Osteoblast (primary cell): Measurements from ENCODE around the gene PEAK3. TPM values are rescaled to one million over a fixed set of nuclear protein-coding genes. Genes with fewer than 3 reads are reported as not detected.

Experiments used
- DNase-seq: peaks from one replicate; pipeline ENCODE4 v3.0.0; 2011; ENCODE audit warnings: low spot score, mixed read lengths; ENCODE audit not compliant: insufficient read length; ENCODE audit errors: missing footprints
- H2AFZ ChIP-seq: 2 replicates; pipeline ENCODE4 v1.6.0; 2011; ENCODE audit warnings: mild to moderate bottlenecking, low read length
- H3K27ac ChIP-seq: 2 replicates; pipeline ENCODE4 v1.5.1; 2011; ENCODE audit warnings: mild to moderate bottlenecking, low read depth, low read length, moderate library complexity
- H3K27me3 ChIP-seq: 2 replicates; pipeline ENCODE4 v1.6.0; 2012; ENCODE audit warnings: mild to moderate bottlenecking, control low read depth, inconsistent platforms, low read length, moderate library complexity; ENCODE audit not compliant: insufficient read depth
- H3K36me3 ChIP-seq: 2 replicates; pipeline ENCODE4 v1.5.1; 2011; ENCODE audit warnings: mild to moderate bottlenecking, low read length, control low read depth, moderate library complexity; ENCODE audit not compliant: insufficient read depth
- H3K4me1 ChIP-seq: 2 replicates; pipeline ENCODE4 v1.5.1; 2011; ENCODE audit warnings: mild to moderate bottlenecking, low read length, control low read depth, moderate library complexity; ENCODE audit not compliant: insufficient read depth
- H3K4me2 ChIP-seq: 2 replicates; pipeline ENCODE4 v1.6.0; 2011; ENCODE audit warnings: mild to moderate bottlenecking, low read length; ENCODE audit not compliant: insufficient read depth
- H3K4me3 ChIP-seq: fragments of 200-600 bp; sonication (generic); 3 replicates; pipeline ENCODE4 v1.5.1; 2012; ENCODE audit warnings: mild to moderate bottlenecking, low read length, inconsistent platforms; ENCODE audit not compliant: insufficient read depth
- H3K79me2 ChIP-seq: 2 replicates; pipeline ENCODE4 v1.6.0; 2012; ENCODE audit warnings: mild to moderate bottlenecking, low read length, control low read depth, inconsistent platforms; ENCODE audit not compliant: insufficient read depth
- H3K9me3 ChIP-seq: 2 replicates; pipeline ENCODE4 v1.5.1; 2011; ENCODE audit warnings: low read depth, low read length, control low read depth
- H4K20me1 ChIP-seq: 2 replicates; pipeline ENCODE4 v1.6.0; 2012; ENCODE audit warnings: mild to moderate bottlenecking, low read length, control low read depth; ENCODE audit not compliant: insufficient read depth
- total RNA-seq: library from RNA; depleted of rRNA; stranded (reverse); fragments of >200 nt; gene quantifications from 2 replicates; pipeline ENCODE4 v1.2.3, GENCODE V29; 2012
- TF ChIP-seq, protein P1 (sequence below): IDR thresholded peaks from 2 replicates; pipeline ENCODE4 v1.5.1; 2011; ENCODE audit warnings: mild to moderate bottlenecking, low read depth, low read length, moderate library complexity; ENCODE audit errors: extremely low read depth

PEAK3 gene
- total RNA-seq, 1 donor, result not detected

- no peak for DNase-seq
- Histone ChIP-seq H3K4me2 (peak overlapping the region; percentile 98), H3K4me3 (peak overlapping the region; percentile 89), H4K20me1 (peaks cover 55% of the 10 kb centered on the region), H3K27me3 (no peaks in the 10 kb centered on the region), H3K36me3 (peaks cover 26% of the 10 kb centered on the region), H3K79me2 (peaks cover 94% of the 10 kb centered on the region), H3K9me3 (no peaks in the 10 kb centered on the region), H3K4me1 (peaks cover 45% of the 10 kb centered on the region), H2AFZ (no peak overlapping the region), H3K27ac (no peak overlapping the region)
- TF ChIP-seq, protein P1, sequence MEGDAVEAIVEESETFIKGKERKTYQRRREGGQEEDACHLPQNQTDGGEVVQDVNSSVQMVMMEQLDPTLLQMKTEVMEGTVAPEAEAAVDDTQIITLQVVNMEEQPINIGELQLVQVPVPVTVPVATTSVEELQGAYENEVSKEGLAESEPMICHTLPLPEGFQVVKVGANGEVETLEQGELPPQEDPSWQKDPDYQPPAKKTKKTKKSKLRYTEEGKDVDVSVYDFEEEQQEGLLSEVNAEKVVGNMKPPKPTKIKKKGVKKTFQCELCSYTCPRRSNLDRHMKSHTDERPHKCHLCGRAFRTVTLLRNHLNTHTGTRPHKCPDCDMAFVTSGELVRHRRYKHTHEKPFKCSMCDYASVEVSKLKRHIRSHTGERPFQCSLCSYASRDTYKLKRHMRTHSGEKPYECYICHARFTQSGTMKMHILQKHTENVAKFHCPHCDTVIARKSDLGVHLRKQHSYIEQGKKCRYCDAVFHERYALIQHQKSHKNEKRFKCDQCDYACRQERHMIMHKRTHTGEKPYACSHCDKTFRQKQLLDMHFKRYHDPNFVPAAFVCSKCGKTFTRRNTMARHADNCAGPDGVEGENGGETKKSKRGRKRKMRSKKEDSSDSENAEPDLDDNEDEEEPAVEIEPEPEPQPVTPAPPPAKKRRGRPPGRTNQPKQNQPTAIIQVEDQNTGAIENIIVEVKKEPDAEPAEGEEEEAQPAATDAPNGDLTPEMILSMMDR, result no peak
Measured at GRCh38 chr19:2237869-2238153, 44.2 kb downstream of the PEAK3 start.

DNA sequence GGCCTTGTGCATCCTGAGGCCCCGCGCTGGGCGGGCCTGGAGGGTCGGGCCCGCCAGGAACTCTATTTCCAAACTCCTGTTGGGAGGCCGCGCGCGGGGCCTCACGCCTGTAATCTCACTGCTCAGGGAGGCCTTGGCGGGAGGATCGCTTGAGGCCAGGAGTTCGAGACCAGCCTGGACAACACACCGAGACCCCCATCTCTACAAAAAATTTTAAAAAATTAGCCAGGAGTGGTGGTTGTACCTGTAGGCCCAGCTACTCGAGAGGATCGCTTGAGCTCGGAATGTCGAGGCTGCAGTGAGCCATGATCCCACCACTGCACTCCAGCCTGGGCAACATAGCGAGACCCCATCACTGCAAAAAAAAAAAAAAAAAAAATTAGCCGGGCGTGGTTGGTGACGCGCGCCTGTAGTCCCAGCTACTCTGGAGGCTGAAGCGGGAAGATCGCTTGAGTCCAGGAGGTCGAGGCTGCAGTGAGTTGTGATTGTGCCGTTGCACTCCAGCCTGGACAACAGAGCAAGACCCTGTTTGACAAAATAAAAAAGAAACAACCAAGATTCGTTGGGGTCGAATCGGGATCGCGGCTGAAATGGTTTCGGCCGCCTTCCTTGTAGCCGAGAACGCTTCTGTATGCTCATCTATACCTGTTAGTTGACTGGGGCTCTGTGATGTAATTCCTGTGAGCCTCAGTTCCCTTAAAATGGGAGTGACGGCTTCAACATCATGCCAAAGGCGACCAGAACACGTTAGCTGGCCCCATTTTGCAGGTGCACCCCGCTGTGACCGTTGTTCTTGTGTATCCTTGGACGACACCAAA is 44.7 kb downstream of the PEAK3 start:
- Histone ChIP-seq H2AFZ (peak overlapping the region; percentile 78), H3K27me3 (no peaks in the 10 kb centered on the region), H4K20me1 (peaks cover 51% of the 10 kb centered on the region), H3K9me3 (no peaks in the 10 kb centered on the region), H3K27ac (peak overlapping the region; percentile 99), H3K4me1 (peaks cover 45% of the 10 kb centered on the region), H3K36me3 (peaks cover 30% of the 10 kb centered on the region), H3K4me2 (peak overlapping the region; percentile 98), H3K79me2 (peaks cover 94% of the 10 kb centered on the region), H3K4me3 (peak overlapping the region; percentile 89)
- TF ChIP-seq, protein P1, result no peak
- DNase-seq, result no peak

DNA sequence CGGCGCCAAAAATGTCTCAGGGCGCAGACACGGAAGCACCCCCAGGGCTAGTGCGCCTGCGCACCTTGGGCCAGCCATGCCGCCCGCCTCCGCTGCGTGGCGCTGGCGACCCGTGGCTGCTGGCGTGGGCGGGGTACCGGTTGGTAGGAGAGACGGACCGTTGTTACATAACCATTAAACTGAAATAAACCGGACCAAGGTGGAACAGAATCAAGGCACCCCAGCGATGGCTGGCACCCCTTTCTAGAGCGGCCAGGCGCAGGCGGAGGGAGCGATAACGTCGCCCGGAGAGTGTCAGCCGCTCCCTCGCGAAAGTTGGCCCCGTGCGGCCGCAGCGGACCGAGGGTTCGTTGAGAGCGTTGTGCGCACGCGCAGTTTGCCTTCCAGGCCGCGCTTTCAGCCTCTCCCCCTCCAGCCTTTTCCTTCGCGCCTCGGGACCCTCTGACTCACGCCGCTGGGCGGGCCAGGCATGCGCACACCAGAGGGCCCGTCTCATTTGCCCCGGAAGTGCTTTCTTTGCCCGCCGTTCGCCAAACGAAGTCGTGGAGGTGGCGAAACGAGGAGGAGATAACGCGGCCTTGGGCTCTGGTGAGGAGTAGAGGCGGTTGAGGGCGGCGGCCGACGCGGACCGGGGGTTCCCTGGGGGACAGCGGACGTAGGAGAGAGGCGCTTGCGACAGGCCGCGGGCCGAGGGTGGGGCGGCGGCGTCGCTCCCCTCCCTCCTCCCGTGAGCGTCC is 45.5 kb downstream of the PEAK3 start, which contains the start of the genes PLEKHJ1 and SF3A2:
Gene PLEKHJ1, minus strand, starts transcription at position 16 of the 737 bp plus-strand sequence. CDS start 81 bp downstream, outside the sequence.
Gene SF3A2, plus strand, starts transcription at position 511 of the 737 bp plus-strand sequence. CDS start 6,595 bp downstream, outside the sequence.
- peak within 1 kb of the TSS; percentile 98 for H3K4me2 ChIP-seq
- DNase-seq, result peak; percentile 100
- H3K27ac ChIP-seq, result peak within 1 kb of the TSS; percentile 99
- peaks cover 45% of the 10 kb centered on the region for H3K4me1 ChIP-seq
- H3K9me3 ChIP-seq, result no peaks in the 10 kb centered on the region
- peaks cover 43% of the 10 kb centered on the region for H4K20me1 ChIP-seq
- TF ChIP-seq, protein P1, result peak; percentile 90
- peak within 1 kb of the TSS; percentile 95 for H2AFZ ChIP-seq
- no peaks in the 10 kb centered on the region for H3K27me3 ChIP-seq
- peaks cover 29% of the 10 kb centered on the region for H3K36me3 ChIP-seq
- peaks cover 94% of the 10 kb centered on the region for H3K79me2 ChIP-seq
- H3K4me3 ChIP-seq, result peak within 1 kb of the TSS; percentile 89

- H3K79me2 ChIP-seq, result peaks cover 93% of the 10 kb centered on the region
- peaks cover 41% of the 10 kb centered on the region for H3K4me1 ChIP-seq
- H3K9me3 ChIP-seq, result no peaks in the 10 kb centered on the region
- H3K4me2 ChIP-seq, result peak overlapping the region; percentile 98
- peaks cover 38% of the 10 kb centered on the region for H4K20me1 ChIP-seq
- H3K4me3 ChIP-seq, result peak overlapping the region; percentile 89
- peaks cover 27% of the 10 kb centered on the region for H3K36me3 ChIP-seq
- H3K27me3 ChIP-seq, result no peaks in the 10 kb centered on the region
- peak overlapping the region; percentile 99 for H3K27ac ChIP-seq
- no peak overlapping the region for H2AFZ ChIP-seq
- TF ChIP-seq, protein P1, result no peak
- no peak for DNase-seq
Measured at GRCh38 chr19:2236064-2236313, 46.0 kb downstream of the PEAK3 start.
